GM12801 (cell line): Measurements from ENCODE around the gene NMUR1.

Source experiments
- TF ChIP-seq, protein P1 (sequence below): IDR thresholded peaks from one replicate; pipeline ENCODE4 v1.5.1; 2011; ENCODE audit warnings: control low read depth; ENCODE audit not compliant: insufficient read length; ENCODE audit errors: extremely low read depth

The NMUR1 gene

DNA sequence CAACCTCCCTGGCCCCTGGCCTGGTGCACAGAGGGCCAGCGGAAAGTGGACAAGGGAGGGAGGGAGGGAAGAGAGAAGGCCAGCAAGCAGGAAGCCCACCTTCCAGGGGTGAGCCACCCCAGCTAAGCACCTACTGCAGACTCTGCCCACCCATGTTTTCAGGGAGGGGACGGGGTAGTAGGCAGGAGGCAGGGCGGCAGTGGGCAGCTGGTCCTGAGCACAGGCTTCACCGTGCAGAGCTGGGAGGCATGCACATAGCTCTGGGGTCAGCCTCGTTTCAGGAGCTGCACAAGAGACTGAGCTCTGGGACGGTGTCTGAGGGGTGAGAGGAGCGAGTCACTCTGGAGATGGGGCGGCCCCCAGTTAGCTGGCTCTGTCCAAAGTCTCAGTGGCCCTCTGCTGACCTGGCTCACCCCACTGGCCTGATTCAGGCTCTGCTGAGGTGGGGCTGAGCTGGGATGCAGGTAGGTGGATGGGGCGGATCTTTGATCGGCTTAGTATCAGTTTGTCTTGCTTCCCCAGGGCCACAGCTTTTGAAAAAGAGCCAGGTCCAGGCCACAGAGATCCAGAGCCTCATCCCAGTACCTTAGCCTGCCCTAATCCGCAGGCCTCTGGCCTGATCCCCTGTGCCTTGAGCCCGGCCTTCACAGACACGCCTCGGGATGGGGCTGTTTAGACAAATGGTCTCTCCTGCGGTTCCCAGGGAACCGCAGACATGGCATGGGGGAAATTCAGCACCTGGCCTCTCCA is 3.7 kb downstream of the NMUR1 start:
- TF ChIP-seq, protein P1, sequence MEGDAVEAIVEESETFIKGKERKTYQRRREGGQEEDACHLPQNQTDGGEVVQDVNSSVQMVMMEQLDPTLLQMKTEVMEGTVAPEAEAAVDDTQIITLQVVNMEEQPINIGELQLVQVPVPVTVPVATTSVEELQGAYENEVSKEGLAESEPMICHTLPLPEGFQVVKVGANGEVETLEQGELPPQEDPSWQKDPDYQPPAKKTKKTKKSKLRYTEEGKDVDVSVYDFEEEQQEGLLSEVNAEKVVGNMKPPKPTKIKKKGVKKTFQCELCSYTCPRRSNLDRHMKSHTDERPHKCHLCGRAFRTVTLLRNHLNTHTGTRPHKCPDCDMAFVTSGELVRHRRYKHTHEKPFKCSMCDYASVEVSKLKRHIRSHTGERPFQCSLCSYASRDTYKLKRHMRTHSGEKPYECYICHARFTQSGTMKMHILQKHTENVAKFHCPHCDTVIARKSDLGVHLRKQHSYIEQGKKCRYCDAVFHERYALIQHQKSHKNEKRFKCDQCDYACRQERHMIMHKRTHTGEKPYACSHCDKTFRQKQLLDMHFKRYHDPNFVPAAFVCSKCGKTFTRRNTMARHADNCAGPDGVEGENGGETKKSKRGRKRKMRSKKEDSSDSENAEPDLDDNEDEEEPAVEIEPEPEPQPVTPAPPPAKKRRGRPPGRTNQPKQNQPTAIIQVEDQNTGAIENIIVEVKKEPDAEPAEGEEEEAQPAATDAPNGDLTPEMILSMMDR, result no peak

- TF ChIP-seq, protein P1, result no peak
Observed at GRCh38 chr2:231525248-231526163, 4.7 kb downstream of the NMUR1 start.

GRCh38 chr2:231524477-231525247 is 5.6 kb downstream of the NMUR1 start:
- TF ChIP-seq, protein P1, result no peak

DNA sequence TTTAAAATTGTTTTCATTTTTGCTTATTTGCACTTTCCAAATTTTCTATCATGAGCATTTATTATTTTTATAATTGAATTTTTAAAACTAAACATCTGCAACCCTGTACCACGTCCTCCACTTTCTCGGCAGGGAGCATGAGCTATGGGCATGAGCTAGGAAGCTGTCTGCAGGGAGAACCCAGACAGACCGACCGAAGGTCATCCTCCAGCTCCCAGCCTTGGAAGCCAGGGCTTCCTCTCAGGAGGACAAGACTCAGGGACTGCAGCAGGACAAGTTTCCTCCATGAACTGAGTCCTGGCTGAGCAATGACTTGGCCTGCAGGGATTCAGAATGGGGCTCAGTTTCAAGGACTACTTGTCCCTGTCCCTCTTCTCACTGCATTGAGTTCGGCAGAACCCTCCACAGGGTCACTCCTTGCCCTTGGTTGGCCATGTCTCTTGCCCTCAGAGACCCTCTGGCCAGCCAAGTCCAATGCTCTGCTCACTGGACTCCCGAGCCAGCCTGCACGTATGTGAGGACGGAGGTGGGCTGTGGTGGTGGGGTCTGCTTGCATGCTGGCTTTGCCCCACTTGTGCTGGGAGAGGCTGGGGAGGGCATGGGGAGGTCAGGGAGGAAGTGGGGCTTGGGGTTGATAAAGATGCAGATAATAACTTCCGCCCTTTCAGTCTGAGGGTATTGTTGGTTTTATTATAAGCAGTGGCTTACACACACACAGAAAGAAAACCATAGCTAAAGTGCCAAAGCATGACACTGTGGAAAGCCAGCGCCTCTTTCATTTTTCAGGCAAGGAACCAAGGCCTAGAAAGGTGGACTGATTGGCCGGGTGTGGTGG is 6.6 kb downstream of the NMUR1 start:
- TF ChIP-seq, protein P1, result no peak

DNA sequence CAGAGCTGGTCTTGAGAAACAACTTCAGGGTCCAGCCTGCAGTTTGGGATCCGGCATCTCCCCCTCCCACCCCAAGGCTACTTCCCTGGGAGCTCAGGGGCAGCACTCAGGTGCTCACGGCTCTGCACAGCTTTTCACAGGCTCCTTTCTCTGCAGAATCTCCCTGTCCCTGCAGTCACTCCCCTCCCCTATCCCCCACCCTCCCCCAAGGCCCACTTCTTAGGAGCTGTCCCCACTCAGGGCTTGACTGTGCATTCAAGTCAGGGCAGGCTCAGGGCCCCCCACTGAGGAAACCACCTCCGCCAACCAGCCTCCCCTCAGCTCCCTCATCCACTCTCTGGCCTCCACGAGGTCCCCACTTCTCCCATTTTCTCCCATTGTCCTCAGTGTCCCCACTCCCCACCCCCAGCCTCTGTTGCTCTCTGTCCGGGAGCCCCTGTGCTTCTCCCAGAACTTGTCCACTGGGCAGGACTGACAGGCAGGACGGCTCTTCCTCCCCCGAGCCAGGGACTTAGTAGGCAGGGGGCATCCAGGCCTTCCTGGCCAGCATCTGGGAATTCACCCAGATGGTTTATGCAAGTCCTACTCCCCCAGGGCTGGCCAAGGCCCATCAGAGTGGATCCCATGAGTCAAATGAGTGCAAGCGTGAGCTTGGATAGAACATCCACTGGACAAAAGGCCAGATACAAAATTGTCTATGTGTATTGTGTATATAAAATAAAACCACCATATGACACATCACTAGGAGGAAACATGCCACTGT is 7.6 kb downstream of the NMUR1 start:
- TF ChIP-seq, protein P1, result no peak

DNA sequence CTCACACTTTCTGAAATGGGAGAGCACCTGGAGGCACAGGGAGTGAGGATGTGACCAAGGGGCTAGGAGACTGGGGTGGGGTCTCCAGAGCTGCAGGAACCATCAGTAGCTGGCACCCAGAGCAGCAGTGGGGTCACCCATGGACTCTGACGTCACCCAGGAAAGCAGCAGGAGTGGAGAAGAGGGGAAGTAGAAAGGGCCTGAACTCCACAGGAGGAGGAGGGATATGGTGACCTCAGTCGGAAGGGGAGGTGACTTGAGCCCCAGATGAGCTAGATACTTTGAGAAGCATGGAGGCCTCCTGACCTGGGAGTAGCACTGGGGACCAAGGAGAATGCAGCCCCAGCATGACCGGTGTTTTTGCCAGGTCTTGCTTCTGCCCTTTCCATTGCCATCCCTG is 8.8 kb downstream of the NMUR1 start:
- TF ChIP-seq, protein P1, result no peak
